HG02759 (cell line): ENCODE results near the gene CHCHD6.

Experiments
- ATAC-seq: cut with Tn5 transposase; IDR thresholded peaks from one replicate; pipeline ENCODE4 v1.9.1; 2021; ENCODE audit warnings: mild to moderate bottlenecking, moderate library complexity; ENCODE audit not compliant: unreplicated experiment

CHCHD6 gene

GRCh38 chr3:126968391-126969390, 264.7 kb downstream of the CHCHD6 start:
- no peak for ATAC-seq

DNA sequence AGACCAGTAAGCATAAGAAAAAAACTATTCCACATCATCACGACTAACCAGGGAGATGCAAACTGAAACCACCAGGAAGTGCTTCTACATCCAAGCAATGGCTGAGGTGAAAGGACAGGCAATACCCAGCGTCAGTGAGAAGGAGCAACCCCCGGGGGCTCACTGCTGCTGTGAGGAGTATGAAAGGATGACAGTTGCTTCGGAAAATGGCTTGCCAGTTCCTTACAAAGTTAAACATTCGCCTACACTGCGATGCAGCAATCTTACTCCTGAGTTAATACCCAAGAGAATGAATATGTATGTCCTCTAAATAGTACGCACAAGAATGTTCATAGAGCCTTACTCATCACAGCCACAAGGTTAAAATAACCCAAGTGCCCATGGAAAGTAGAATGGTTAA, 265.5 kb downstream of the CHCHD6 start:
- ATAC-seq, result no peak

GRCh38 chr3:126970101-126970500, 266.1 kb downstream of the CHCHD6 start:
- no peak for ATAC-seq

DNA sequence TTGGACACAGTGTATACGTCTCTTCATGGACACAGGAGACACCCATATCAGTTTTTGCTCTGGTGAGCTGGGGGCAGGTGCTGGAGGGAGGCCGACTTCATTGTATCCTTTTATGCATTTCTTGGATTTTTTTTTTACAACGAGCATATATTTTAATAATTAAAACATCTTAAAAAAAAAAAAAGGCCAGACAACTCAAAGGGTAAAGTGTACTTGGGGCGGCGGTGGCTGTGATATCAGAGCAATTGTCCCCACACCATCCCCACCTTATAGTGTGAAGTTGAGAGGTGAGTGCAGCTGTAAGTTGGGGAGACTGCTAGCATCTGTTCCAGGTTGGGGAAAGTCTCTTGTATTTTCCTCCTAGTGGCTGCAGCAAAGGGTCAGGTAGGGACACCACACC, 266.9 kb downstream of the CHCHD6 start:
- no peak for ATAC-seq

- ATAC-seq, result no peak
Measured at GRCh38 chr3:126971891-126972351, 267.9 kb downstream of the CHCHD6 start.

GRCh38 chr3:126972866-126973265, 268.8 kb downstream of the CHCHD6 start:
- ATAC-seq, result no peak

DNA sequence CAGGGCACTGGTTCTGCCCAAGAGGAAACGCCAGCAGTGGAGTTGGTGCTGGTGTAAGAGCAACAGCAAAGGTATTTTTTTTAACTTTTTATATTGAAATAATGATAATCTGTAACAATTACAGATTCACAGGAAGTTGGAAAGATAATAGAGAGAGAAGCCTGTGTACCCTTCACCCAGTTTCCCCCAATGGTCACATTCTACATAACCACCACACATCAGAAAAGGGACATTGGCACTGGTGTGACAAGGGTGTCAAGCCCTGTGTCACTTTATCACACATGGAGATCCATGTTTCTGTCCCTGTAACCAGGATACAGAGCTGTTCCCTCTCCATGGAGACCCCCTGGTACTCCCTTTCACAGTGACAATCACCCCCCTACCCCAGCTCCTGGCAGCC, 269.8 kb downstream of the CHCHD6 start:
- ATAC-seq, result no peak

- ATAC-seq, result no peak
Measured at GRCh38 chr3:126974756-126975155, 270.7 kb downstream of the CHCHD6 start.

DNA sequence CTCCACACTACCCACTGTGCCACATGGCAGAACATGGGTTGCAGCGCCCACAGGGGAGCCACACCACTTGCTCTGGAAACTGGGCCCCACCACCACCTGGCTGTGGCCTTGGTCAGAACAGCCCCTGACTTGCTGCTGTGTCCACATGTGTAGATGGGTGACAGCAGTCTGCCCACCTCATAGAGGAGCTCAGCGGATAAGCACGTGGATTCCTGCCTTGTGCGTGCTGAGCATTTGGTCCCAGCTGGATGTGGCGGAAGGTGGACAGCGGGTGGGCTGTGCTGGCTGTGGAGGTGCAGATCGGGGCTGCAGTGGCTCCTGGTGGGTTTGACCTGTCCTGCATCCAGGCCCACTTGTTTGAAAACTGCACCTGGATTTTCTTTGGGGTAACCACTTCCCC, 272.9 kb downstream of the CHCHD6 start:
- no peak for ATAC-seq

DNA sequence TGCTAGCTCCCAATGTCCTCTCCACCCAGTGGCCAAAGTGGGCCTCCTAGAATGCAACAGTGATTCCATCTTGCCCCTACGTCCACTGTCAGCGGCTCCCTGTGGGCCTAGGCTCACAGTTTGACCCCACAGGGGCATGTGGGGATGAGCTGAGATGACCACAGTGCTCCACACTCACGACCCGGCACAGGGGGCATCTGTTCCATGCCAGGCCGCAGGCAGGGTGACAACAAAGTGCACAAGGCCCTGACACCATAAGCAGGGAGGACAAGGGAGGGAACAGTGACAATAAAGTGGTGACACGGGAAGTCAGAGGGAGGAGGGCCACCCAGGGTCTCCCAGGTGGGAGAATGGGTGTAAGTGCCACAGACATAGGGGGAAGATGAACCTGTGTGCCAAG, 273.8 kb downstream of the CHCHD6 start:
- no peak for ATAC-seq

DNA sequence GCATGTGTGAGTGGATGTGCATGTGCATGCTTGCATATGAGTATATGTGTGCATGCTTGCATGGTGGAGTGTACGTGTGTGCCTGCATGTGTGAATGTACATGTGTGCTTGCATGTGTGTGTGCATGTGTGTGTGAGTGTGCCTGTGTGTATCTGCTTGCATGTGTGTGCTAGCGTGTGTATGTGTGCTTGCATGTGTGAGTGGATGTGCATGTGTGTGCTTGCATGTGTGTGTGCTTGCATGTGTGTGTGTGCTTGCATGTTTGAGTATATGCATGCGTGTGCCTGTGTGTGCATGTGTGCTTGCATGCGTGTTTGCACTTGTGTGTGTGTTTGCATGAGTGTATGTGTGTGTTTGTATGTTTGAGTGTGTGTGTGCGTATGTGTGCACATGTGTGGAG, 274.3 kb downstream of the CHCHD6 start:
- no peak for ATAC-seq

DNA sequence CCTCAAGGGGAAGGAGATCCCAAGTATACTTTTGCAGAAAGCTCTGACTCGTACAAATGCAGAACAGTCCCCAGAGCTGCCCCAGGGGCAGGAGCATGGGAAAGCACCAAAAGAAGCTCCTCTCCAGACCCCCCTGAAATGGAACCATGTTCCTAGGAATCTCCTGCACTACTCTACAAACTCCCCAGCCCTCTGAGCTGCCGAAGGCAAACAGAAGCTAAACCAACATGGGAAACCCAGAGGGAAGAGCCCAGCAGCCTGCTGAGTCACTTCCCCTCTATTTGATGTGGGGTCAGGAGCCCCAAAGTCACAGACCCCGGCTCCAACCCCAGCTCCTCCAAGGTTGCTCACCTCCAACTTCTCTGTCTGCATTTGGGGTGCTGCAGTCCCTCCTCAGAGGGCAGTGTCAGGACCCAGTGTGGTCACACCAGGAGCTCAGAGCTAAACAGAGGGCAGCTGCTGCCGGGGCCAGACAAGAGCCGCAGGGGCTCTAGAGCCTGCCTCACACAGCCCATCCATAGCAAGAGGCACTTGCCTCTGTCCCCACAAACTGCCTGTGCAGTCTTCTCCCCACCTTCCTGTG, 275.1 kb downstream of the CHCHD6 start:
- ATAC-seq, result no peak

GRCh38 chr3:126980266-126980811, 276.3 kb downstream of the CHCHD6 start:
- ATAC-seq, result no peak

GRCh38 chr3:126982126-126982470, 278.1 kb downstream of the CHCHD6 start:
- ATAC-seq, result peak; percentile 40

DNA sequence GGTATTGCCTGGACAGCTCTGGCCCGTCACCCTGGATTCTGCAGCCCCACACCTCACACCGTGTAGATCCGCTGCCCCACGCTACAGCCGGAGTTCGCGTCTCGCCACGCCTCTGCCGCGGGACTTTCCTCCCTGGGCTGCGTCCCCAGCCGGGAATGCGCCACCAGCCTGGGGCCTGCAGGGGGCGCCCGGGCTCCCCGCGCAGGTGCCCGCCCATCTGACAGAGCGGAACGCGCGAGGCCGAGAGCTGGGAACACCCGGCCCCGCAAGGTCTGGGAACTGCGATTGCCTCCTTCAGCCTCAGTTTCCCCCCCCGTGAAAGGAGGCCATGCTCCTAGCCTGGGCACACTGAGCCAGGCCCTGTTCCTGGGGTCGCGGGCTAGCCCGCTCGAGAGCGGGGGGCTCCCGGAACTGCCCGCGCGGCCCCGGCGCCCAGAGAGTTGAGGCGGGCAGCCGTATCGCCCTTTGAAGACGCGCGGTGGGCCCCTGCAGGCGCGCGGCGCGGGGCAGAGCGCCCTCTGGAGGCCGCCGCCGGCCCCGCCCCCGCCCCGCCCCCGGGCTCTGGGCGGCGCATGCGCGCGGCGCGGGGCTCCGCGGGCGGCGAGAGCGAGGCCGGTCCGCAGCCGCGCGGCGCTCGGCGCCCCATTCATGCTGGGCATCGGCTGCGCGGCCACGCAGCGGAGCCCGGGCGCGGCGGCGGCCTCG, 278.6 kb downstream of the CHCHD6 start, which contains the start of gene PLXNA1:
TSS of gene PLXNA1 (plus strand) at position 645 of the 705 bp plus-strand sequence. CDS start 5,479 bp downstream, outside the sequence.
- ATAC-seq, result peak; percentile 73

- peak; percentile 14 for ATAC-seq
Measured at GRCh38 chr3:126983276-126983652, 279.2 kb downstream of the CHCHD6 start.

DNA sequence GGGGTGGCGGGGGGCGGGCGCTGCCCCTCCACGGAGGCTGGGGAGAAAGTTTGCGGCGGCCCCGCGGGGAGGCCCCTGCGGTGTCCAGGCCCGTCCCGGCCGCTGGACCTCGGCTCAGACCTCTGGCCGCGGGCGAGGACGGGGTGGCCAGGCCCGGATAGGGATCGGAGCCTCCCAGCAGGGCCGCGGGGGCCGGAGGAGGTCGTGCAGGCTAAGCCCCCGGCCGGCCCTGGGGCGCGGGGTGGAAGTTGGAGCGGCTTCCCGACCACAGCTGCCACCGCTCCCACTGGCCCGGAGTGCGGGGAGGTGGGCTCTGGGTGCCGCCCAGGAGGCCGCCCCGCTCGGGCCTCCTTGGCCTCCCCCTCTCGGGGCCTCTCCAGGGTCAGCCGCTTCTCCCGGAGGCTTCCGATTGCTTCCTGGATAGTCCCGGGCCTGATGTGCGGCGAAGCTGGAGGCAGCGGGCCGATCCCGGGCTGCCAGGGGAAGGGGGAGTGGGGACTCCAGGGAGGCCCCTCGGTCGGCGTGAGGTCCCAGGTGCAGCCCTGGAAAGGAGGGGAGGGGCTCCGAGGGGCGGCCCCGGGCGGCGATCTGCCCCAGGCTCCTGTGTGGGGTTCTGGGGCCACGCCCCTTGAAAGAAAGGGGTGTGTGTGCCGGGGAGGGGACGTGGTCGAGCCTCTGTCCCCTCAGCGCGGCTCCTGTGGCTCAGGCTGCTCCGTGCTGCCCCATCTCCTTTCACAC, 279.8 kb downstream of the CHCHD6 start:
- no peak for ATAC-seq

GRCh38 chr3:126984391-126985131, 280.5 kb downstream of the CHCHD6 start:
- no peak for ATAC-seq

- no peak for ATAC-seq
Measured at GRCh38 chr3:126985132-126985985, 281.3 kb downstream of the CHCHD6 start.
